AG08396 (cell line): ENCODE measurements around the gene GAGE12J.
"Not testable (repeated sequence)": the region's sequence is repeated elsewhere in the genome, so short reads cannot be mapped to it uniquely, and the experiment has no call there.

ENCODE experiments used
- DNase-seq: peaks from one replicate; pipeline ENCODE4 v3.0.0; 2012; ENCODE audit warnings: low spot score, mixed read lengths

The GAGE12J gene

GRCh38 chrX:49321737-49322136 lies at the start of gene GAGE12J:
Gene GAGE12J, plus strand, starts transcription at chrX:49322037. Its CDS starts 1,157 bp downstream, at chrX:49323194.
- not testable (repeated sequence) for DNase-seq

- no peak for DNase-seq
These were observed 49.4 kb upstream of the GAGE12J start for GRCh38 chrX:49272421-49272820.

- DNase-seq: no peak
These were observed 48.6 kb upstream of the GAGE12J start for GRCh38 chrX:49273181-49273727.

GRCh38 chrX:49276207-49276606 lies 45.6 kb upstream of the GAGE12J start:
- DNase-seq: no peak

DNA sequence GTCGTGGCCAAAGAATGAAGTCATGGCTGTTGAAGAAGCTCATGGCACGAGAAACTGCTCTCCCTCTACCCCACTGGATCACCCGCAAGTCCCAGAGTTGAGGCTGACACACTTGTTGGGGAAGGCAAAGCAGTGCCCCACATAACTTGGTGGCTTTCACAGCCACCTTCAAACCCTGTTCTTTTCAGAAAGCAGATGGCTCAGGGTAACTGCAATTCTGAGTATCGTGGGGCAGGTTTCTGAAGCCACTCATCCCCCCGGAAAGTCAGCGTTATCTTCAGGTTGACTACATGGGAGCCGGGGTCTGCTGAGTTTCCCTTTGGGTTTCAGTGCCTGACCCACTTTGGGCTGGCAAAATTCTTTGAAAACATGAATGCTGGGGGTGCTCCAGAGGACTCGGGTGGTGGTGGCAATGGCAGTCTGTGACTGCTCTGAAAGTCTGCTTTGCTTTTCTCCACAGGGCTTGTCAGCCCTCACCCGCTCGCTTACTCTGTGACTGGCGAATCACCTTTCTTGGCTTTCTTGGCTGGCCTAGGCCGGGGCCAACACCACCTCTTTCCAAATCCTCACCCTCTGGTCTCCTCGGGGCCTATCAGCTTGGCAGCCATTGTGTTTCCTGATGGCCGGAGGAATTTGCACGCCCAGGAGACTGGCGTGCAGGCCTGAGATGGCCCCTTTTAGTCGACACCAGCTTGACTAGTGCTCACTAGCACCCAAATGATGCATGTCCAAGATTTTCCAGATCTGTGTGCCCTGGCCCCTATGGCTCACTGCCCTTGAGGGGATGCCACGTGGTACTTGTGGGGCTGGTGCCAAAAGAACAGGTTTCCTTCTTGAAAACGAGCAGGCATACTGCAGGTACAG lies 44.9 kb upstream of the GAGE12J start:
- DNase-seq: peak; percentile 31

GRCh38 chrX:49277535-49277830 lies 44.4 kb upstream of the GAGE12J start:
- no peak for DNase-seq

- no peak for DNase-seq
These were observed 43.8 kb upstream of the GAGE12J start for GRCh38 chrX:49278081-49278480.

GRCh38 chrX:49282647-49283011 lies 39.2 kb upstream of the GAGE12J start:
- DNase-seq: no peak

- DNase-seq: no peak
These were observed 37.6 kb upstream of the GAGE12J start for GRCh38 chrX:49284212-49284611.

GRCh38 chrX:49286136-49286535 lies 35.7 kb upstream of the GAGE12J start:
- DNase-seq: no peak

- no peak for DNase-seq
These were observed 35.3 kb upstream of the GAGE12J start for GRCh38 chrX:49286581-49286980.

GRCh38 chrX:49287665-49288064 lies 34.2 kb upstream of the GAGE12J start:
- DNase-seq: no peak

DNA sequence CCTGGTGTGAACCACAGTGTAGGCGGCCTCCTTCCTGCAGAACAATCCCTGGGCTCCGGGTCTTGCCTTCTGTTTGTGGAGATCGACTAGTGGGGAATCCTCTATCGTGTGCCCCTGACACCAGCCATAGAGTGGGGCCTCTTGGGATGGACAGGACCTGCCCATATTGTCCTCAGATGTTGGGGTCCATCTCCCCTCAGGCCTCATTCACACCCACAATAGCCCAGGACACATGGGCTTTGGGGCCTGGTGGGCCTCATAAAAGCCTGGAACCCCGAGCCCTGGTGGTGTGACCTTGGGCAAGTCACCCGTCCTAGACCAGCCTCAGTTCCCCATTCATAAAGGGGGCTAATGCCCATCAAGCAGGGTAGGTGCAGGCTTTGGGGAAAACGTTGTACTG lies 31.6 kb upstream of the GAGE12J start:
- no peak for DNase-seq

DNA sequence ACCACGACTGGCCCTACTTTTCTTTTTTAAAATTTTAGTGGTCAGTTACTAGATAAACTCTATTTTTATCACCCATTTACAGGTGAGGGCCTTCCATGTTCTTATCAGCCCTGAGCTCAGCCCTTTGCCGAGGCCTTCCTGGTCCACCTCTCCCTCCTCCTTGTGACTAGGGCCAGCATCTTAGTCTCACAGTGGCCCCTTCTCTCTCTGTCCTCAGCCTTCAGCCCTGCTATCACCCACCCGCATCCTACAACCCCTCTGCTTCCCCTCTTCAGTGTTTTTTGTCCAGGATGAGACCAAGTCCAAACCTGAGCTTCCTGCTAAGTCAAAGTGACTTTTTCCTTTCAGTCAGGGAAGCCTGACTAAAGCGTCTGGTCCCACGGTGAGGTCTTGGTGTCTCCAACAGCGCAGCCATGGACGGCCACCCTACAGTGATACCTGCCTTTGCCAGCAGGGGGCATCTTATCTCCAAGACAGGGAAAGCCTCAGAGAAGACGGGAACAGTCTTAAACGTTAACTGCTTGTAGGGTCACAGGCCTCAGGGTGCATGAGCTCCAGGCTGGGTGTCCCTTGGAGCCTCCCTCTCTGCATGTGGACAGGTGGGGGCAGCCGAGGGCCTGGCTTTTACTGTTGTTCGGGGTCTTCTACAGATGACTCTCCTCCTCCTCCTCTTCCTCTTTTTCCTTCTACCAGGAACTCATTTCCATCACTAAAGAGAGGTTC lies 30.1 kb upstream of the GAGE12J start:
- DNase-seq: peak; percentile 50

- no peak for DNase-seq
These were observed 29.2 kb upstream of the GAGE12J start for GRCh38 chrX:49292400-49293362.

DNA sequence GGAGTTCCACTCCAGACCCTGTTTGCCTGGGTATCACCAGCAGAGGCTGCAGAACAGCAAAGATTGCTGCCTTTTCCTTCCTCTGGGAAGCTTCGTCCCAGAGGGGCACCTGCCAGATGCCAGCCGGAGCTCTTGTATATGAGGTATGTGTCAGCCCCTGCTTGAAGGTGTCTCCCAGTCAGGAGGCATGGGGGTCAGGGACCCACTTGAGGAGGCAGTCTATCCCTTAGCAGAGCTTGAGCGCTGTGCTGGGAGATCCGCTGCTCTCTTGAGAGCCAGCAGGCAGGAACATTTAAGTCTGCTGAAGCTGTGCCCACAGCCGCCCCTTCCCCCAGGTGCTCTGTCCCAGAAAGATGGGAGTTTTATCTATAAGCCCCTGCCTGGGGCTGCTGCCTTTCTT lies 22.5 kb upstream of the GAGE12J start:
- DNase-seq: not testable (repeated sequence)

DNA sequence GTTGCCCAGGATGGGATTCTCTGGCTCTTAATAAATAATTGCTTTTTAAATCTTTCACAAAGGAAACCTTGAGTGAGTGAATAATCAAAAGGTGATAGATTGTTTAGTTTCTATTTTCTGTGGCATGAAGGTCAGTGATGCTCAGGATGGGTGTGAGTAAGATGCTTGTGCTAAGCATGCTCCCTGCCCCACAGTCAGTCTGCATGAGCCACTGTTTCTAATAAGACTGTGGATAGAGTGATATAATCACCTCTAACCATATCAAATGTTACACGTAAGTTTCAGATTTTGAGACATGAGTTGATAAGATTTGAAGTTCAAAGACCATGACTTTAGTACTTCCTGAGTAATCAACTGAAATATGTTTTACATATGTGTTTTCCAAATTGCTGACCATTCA lies 21.1 kb upstream of the GAGE12J start:
- DNase-seq: no peak

- no peak for DNase-seq
These were observed 18.5 kb upstream of the GAGE12J start, which contains the start of gene GAGE10 for GRCh38 chrX:49303346-49303745. Gene GAGE10, plus strand, starts transcription at chrX:49303646. Its CDS starts 1,214 bp downstream, at chrX:49304860.

DNA sequence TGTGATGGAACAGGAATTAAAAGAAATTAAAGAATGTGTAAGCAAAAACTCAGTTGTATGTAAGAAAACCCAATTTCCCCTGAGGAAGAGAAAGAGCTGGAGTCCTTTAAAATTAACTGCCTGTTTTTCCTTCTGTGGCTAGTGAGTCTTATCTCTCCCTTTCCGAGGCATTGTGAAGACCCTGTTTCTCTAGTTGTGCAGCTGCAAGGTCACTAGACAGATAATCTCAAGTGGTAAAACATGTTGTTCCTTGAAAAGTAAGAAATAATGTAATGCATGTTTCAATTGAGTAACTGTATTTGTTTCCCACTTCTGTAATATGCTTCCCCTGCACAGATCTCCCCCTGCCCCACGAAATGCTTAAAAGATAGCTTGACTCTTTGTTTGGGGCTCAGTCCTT lies 14.1 kb upstream of the GAGE12J start:
- not testable (repeated sequence) for DNase-seq

DNA sequence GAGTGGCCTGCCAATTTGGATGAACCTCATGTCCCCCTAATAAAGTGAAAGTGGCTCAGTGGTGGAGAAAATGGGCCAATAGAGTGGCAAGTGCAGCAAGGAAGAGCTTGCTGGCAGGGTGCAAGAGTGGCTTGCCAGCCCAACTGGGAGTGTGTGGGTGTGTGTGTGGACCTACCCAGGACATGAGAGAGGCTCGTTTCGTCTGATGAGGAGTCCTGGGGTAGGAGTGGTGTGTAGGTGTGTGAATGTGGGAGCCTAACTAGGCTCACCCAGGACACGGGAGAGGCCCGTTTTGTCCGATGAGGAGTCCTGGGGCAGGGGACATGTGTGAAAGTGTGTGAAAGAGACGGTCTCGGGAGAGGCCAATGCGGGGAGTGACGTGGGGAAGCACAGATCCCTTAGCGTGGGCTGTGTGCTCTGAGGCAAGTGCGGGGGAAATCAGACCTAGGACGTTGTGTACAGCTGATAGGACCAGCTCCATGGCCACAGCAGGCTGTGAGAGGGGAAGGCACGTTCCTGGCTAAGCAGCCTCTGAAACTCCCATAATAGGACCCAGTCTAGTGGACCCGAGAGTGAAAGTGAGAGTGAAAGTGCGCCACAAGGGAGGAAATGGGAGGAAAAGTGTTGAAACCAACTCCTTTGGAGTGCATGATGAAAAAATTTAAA lies 13.1 kb upstream of the GAGE12J start:
- DNase-seq: no peak

DNA sequence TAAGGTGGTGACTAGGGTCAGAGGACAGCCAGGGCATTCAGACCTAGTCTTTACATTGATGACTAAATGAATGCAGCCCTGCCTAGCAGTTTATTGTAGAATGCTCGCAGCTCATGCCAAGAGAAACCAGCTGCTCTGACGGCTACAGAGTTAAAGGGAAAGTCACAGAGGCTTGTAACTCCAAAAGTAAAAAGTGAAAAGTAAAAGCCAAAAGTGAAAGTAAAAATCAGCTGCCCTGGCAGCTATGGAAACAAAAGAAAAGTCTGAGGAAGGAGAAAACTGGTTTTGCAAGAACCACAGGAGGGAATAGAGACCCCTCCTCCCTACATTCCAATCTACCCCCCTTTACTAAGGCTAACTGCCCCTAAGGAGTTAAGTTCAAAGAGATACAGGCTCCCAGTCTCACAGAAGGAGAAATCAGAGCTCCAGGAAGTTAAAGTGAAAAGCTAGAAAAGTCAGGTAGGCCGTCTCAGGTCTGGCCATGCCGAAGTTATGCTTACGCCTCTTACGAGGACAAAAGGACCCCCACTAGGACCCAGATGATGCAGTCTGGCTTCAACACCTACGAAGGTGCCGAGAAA lies 12.3 kb upstream of the GAGE12J start:
- no peak for DNase-seq
